Small intestine (tissue), 7 donors: ENCODE measurements around the gene IFI27L2. TPM values are rescaled to one million over a fixed set of nuclear protein-coding genes. Genes with fewer than 3 reads are reported as not detected.

Experiments
- DNase-seq, 2 donors: peaks; one replicate each; pipeline versions ENCODE4 v3.0.0 to v3.0.0-alpha.2; 2013
- FAIRE-seq: peaks from 2 replicates; lab custom pipeline; 2012; peaks lifted over from hg19 to GRCh38; lab: Jason Lieb, UNC
- H3K27ac ChIP-seq, 3 donors: one replicate each; pipeline ENCODE4 v1.5.1; 2013; ENCODE audit warnings: low read length in 2 of 3, mild to moderate bottlenecking in 2 of 3, control low read depth in 1 of 3, inconsistent platforms in 1 of 3, low read depth in 1 of 3, moderate library complexity in 1 of 3
- H3K27me3 ChIP-seq, 3 donors: one replicate each; pipeline ENCODE4 v1.6.1; 2013; ENCODE audit warnings: low read length in 3 of 3, inconsistent platforms in 1 of 3; ENCODE audit not compliant: control insufficient read depth in 3 of 3, insufficient read depth in 3 of 3
- H3K36me3 ChIP-seq, 3 donors: one replicate each; pipeline ENCODE4 v1.6.1; 2013; ENCODE audit warnings: low read length in 3 of 3, inconsistent platforms in 1 of 3, low read depth in 1 of 3, mild to moderate bottlenecking in 1 of 3, moderate library complexity in 1 of 3; ENCODE audit not compliant: control insufficient read depth in 3 of 3, insufficient read depth in 2 of 3
- H3K4me1 ChIP-seq, 3 donors: one replicate each; pipeline ENCODE4 v1.6.1; 2013; ENCODE audit warnings: low read length in 2 of 3, inconsistent platforms in 1 of 3, low read depth in 1 of 3, mild to moderate bottlenecking in 1 of 3, moderate library complexity in 1 of 3; ENCODE audit not compliant: control insufficient read depth in 3 of 3, insufficient read depth in 2 of 3
- H3K4me3 ChIP-seq, 3 donors: one replicate each; pipeline ENCODE4 v1.5.1; 2013; ENCODE audit warnings: low read length in 3 of 3, control low read depth in 1 of 3, inconsistent platforms in 1 of 3, low read depth in 1 of 3, mild to moderate bottlenecking in 1 of 3, moderate library complexity in 1 of 3
- H3K9me3 ChIP-seq, 2 donors: one replicate each; pipeline ENCODE4 v1.6.1; 2013; ENCODE audit warnings: low read depth in 1 of 2, low read length in 1 of 2; ENCODE audit not compliant: control insufficient read depth in 2 of 2, insufficient read depth in 1 of 2
- WGBS, 3 donors: extraction: QIAGEN DNeasy Blood & Tissue Kit; methylation state at CpG; one replicate each; pipeline ENCODE4 v1.1.7; 2013; 5-methylcytosine and 5-hydroxymethylcytosine counted together
- polyA plus RNA-seq, 4 donors: library from polyadenylated mRNA; stranded (reverse) in 3 of 4; unstranded in 1 of 4; fragments of 200-250 nt in 3 of 4; fragments of 120-200 nt in 1 of 4; gene quantifications; one replicate each; pipeline versions ENCODE4 v1.2.1 to v1.2.3, GENCODE V29; 2013
- donor health status: healthy with polysubstance abuse.
- donor health status: control.
- donor health status: control.
- donor health status: Bipolar disorder and iron deficiency.
- donor health status: healthy.

IFI27L2 gene
- polyA plus RNA-seq, 4 donors = 23.0 to 96.7 (median 70.2) TPM

- Histone ChIP-seq H3K36me3 (no peaks in the 10 kb centered on the region), H3K9me3 (peaks cover 0 to 5% of the 10 kb centered on the region in 2 donors), H3K27me3 (peaks cover 0 to 3% (median 3%) of the 10 kb centered on the region in 3 donors), H3K4me3 (no peak overlapping the region), H3K27ac (no peak overlapping the region), H3K4me1 (no peaks in the 10 kb centered on the region)
- FAIRE-seq = no peak
- 31 to 33% (median 32%) methylated on average over 18 of the region's 18 CpGs for WGBS, 3 donors
- DNase-seq = peak; percentile 83 to 90
Measured at GRCh38 chr14:94136575-94137331, 7.3 kb upstream of the IFI27L2 start.

- Histone ChIP-seq H3K4me3 (no peak overlapping the region), H3K9me3 (peaks cover 0 to 5% of the 10 kb centered on the region in 2 donors), H3K27ac (no peak overlapping the region), H3K36me3 (no peaks in the 10 kb centered on the region), H3K27me3 (peaks cover 0 to 3% (median 3%) of the 10 kb centered on the region in 3 donors), H3K4me1 (no peaks in the 10 kb centered on the region)
- no peak for DNase-seq
- 69 to 76% (median 69%) methylated on average over 4 of the region's 4 CpGs for WGBS, 3 donors
- no peak for FAIRE-seq
Measured at GRCh38 chr14:94135476-94135875, 6.1 kb upstream of the IFI27L2 start.

GRCh38 chr14:94132285-94132887, 3.0 kb upstream of the IFI27L2 start:
- H3K27ac ChIP-seq = no peak overlapping the region
- peaks cover 0 to 5% (median 0%) of the 10 kb centered on the region in 3 donors for H3K36me3 ChIP-seq
- peaks cover 0 to 5% of the 10 kb centered on the region in 2 donors for H3K9me3 ChIP-seq
- H3K4me3 ChIP-seq = no peak overlapping the region
- peaks cover 0 to 8% (median 0%) of the 10 kb centered on the region in 3 donors for H3K4me1 ChIP-seq
- DNase-seq (peak; percentile 63 to 77), FAIRE-seq (no peak)
- 42 to 46% (median 46%) methylated on average over 4 of the region's 4 CpGs for WGBS, 3 donors
- peaks cover 0 to 3% (median 0%) of the 10 kb centered on the region in 3 donors for H3K27me3 ChIP-seq

GRCh38 chr14:94129758-94130414, 482 bp upstream of the IFI27L2 start:
- peaks cover 0 to 11% (median 0%) of the 10 kb centered on the region in 3 donors for H3K36me3 ChIP-seq
- H3K4me3 ChIP-seq = peak overlapping the region; percentile 28 to 60 (median 60)
- H3K27me3 ChIP-seq = no peaks in the 10 kb centered on the region
- DNase-seq (peak in 1 of 2 donors; percentile 48), FAIRE-seq (no peak)
- H3K4me1 ChIP-seq = peaks cover 0 to 8% (median 0%) of the 10 kb centered on the region in 3 donors
- H3K9me3 ChIP-seq = no peaks in the 10 kb centered on the region
- WGBS, 3 donors = 0% methylated on average over 12 of the region's 12 CpGs
- H3K27ac ChIP-seq = peak overlapping the region in 1 of 3 donors; percentile 46

GRCh38 chr14:94128216-94128839, 1.1 kb downstream of the IFI27L2 start:
- DNase-seq (no peak), FAIRE-seq (no peak)
- H3K36me3 ChIP-seq = peaks cover 0 to 11% (median 0%) of the 10 kb centered on the region in 3 donors
- no peaks in the 10 kb centered on the region for H3K9me3 ChIP-seq
- H3K4me3 ChIP-seq = no peak overlapping the region
- H3K27ac ChIP-seq = no peak overlapping the region
- no peaks in the 10 kb centered on the region for H3K27me3 ChIP-seq
- WGBS, 3 donors = 91 to 96% (median 93%) methylated on average over 14 of the region's 14 CpGs
- peaks cover 0 to 8% (median 0%) of the 10 kb centered on the region in 3 donors for H3K4me1 ChIP-seq

GRCh38 chr14:94127330-94127729, 2.1 kb downstream of the IFI27L2 start:
- H3K9me3 ChIP-seq = no peaks in the 10 kb centered on the region
- H3K27ac ChIP-seq = no peak overlapping the region
- DNase-seq (no peak), FAIRE-seq (no peak)
- WGBS, 3 donors = 88 to 96% (median 94%) methylated on average over 6 of the region's 6 CpGs
- peaks cover 0 to 11% (median 0%) of the 10 kb centered on the region in 3 donors for H3K36me3 ChIP-seq
- peaks cover 0 to 8% (median 0%) of the 10 kb centered on the region in 3 donors for H3K4me1 ChIP-seq
- H3K4me3 ChIP-seq = no peak overlapping the region
- no peaks in the 10 kb centered on the region for H3K27me3 ChIP-seq

- H3K36me3 ChIP-seq = peaks cover 0 to 11% (median 0%) of the 10 kb centered on the region in 3 donors
- no peaks in the 10 kb centered on the region for H3K9me3 ChIP-seq
- 83 to 87% (median 85%) methylated on average over 5 of the region's 5 CpGs for WGBS, 3 donors
- no peak for FAIRE-seq
- no peaks in the 10 kb centered on the region for H3K27me3 ChIP-seq
- H3K27ac ChIP-seq = no peak overlapping the region
- H3K4me1 ChIP-seq = peaks cover 0 to 8% (median 0%) of the 10 kb centered on the region in 3 donors
- H3K4me3 ChIP-seq = no peak overlapping the region
- no peak for DNase-seq
Measured at GRCh38 chr14:94126800-94127199, 2.6 kb downstream of the IFI27L2 start.

- no peaks in the 10 kb centered on the region for H3K9me3 ChIP-seq
- H3K27ac ChIP-seq = no peak overlapping the region
- H3K4me3 ChIP-seq = no peak overlapping the region
- peaks cover 0 to 8% (median 0%) of the 10 kb centered on the region in 3 donors for H3K4me1 ChIP-seq
- H3K27me3 ChIP-seq = no peaks in the 10 kb centered on the region
- DNase-seq (no peak), FAIRE-seq (no peak)
- WGBS, 3 donors = 77 to 85% (median 79%) methylated on average over 1 of the region's 1 CpG
- H3K36me3 ChIP-seq = peaks cover 0 to 11% (median 0%) of the 10 kb centered on the region in 3 donors
Measured at GRCh38 chr14:94126419-94126677, 3.1 kb downstream of the IFI27L2 start.
